ENCODE results near the gene MTCP1.

DNA sequence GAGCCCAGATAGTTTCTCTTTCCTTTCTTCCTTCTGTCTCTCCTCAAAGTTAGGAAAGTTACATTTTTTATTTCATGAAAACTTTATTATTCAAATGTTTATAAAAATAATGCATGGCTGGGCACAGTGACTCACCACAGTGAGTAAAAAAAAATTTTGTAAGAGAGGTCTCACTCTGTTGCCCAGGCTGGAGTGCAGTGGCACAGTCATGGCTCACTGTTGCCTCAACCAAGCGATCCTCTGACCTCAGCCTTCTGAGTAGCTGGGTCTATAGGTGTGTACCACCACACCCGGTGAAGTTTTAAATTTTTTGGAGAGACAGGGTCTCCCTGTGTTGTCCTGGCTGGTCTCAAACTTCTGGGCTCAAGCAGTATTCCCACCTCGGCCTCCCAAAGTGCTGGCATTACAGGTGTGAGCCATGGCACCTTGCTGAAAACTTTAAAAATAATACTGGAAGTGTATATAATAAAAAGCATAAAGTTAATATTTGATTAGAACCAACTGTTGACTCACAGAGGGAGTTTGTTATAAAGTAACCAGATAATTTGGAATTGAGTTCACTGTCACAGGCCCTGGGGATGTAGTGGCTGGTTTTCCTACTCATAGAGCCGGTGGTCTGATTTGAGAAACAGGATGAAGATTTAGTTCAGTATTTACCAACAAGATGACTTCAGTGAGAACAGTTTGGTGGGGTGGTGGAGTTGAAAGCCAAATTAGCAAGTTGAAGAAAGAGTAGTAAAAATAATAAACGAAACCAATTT lies 18.0 kb downstream of the MTCP1 start:
- no peak for TF ChIP-seq POLR2A (IDR thresholded peaks at IDR 0.05)
- TF ChIP-seq, protein P1, sequence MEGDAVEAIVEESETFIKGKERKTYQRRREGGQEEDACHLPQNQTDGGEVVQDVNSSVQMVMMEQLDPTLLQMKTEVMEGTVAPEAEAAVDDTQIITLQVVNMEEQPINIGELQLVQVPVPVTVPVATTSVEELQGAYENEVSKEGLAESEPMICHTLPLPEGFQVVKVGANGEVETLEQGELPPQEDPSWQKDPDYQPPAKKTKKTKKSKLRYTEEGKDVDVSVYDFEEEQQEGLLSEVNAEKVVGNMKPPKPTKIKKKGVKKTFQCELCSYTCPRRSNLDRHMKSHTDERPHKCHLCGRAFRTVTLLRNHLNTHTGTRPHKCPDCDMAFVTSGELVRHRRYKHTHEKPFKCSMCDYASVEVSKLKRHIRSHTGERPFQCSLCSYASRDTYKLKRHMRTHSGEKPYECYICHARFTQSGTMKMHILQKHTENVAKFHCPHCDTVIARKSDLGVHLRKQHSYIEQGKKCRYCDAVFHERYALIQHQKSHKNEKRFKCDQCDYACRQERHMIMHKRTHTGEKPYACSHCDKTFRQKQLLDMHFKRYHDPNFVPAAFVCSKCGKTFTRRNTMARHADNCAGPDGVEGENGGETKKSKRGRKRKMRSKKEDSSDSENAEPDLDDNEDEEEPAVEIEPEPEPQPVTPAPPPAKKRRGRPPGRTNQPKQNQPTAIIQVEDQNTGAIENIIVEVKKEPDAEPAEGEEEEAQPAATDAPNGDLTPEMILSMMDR (IDR thresholded peaks at IDR 0.05): no peak
